GM12892 (cell line): ENCODE results near the gene BRAP.

Source experiments
- POLR2AphosphoS5 ChIP-seq: IDR thresholded peaks from 2 replicates; pipeline ENCODE4 v1.6.1; 2011; ENCODE audit warnings: low read depth, low read length, control low read depth
- TAF1 ChIP-seq: IDR thresholded peaks from 2 replicates; pipeline ENCODE4 v1.6.1; 2011; ENCODE audit warnings: low read depth, mild to moderate bottlenecking, control low read depth, low read length, borderline replicate concordance

- TF ChIP-seq TAF1 (no peak), POLR2AphosphoS5 (no peak)
Observed at GRCh38 chr12:111706145-111706544, 20.4 kb upstream of the BRAP start.
